Keratinocyte (primary cell): ENCODE measurements around the gene RBM19.

Experiments
- EZH2 ChIP-seq: IDR thresholded peaks from one replicate; pipeline ENCODE4 v1.6.1; 2012; ENCODE audit warnings: inconsistent platforms, mild to moderate bottlenecking, low read length, moderate library complexity
- TF ChIP-seq, protein P1 (sequence below), 3 experiments: IDR thresholded peaks in 1 of 3; conservative IDR thresholded peaks in 1 of 3; optimal IDR thresholded peaks in 1 of 3; 2 replicates in 2 of 3; 3 replicates in 1 of 3; pipeline versions ENCODE3 to v1.5.1; 2011; ENCODE audit warnings: low read length in 3 of 3, mild to moderate bottlenecking in 3 of 3, moderate library complexity in 2 of 3, control low read depth in 1 of 3, inconsistent platforms in 1 of 3; ENCODE audit not compliant: insufficient read depth in 2 of 3; ENCODE audit errors: extremely low read depth in 1 of 3

DNA sequence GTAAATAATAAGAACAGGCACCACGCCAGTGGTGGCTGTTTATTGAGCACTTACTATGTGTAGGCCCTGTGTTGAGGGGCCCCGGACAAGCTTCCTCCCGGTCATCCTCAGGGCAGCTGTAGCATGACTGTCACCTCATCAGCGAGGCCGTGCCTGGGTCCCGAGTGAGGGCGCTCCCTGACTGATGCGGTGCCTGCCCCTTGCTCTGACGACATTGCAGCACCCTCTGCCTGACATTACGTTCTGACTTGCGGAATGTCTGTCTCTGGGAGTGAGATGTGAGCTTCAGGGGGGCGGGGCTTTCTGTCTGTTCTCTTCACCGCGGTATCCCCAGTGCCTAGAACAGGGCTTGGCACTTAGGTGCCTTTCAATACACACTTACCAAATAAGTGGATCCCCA, 167.6 kb downstream of the RBM19 start:
- TF ChIP-seq, protein P1, sequence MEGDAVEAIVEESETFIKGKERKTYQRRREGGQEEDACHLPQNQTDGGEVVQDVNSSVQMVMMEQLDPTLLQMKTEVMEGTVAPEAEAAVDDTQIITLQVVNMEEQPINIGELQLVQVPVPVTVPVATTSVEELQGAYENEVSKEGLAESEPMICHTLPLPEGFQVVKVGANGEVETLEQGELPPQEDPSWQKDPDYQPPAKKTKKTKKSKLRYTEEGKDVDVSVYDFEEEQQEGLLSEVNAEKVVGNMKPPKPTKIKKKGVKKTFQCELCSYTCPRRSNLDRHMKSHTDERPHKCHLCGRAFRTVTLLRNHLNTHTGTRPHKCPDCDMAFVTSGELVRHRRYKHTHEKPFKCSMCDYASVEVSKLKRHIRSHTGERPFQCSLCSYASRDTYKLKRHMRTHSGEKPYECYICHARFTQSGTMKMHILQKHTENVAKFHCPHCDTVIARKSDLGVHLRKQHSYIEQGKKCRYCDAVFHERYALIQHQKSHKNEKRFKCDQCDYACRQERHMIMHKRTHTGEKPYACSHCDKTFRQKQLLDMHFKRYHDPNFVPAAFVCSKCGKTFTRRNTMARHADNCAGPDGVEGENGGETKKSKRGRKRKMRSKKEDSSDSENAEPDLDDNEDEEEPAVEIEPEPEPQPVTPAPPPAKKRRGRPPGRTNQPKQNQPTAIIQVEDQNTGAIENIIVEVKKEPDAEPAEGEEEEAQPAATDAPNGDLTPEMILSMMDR (optimal IDR thresholded peaks at IDR 0.05 in 1 of 3, IDR thresholded peaks at IDR 0.05 in 1 of 3, conservative IDR thresholded peaks at IDR 0.05 in 1 of 3; ENCODE audit: extremely low read depth in 1 of 3, insufficient read depth in 2 of 3, low read length in 3 of 3), result no peak
- no peak for TF ChIP-seq EZH2
